KMS-11 (cell line): Measurements from ENCODE around the gene RFX8.

Experiments
- H2AFZ ChIP-seq: fragments of 200-600 bp; sonication (generic); 2 replicates; pipeline ENCODE4 v1.6.1; 2016; ENCODE audit warnings: antibody characterized with exemption, mixed run types, low read depth
- H3K27ac ChIP-seq: fragments of 200-600 bp; sonication (generic); 2 replicates; pipeline ENCODE4 v1.6.1; 2016; ENCODE audit warnings: mild to moderate bottlenecking, mixed run types
- H3K27me3 ChIP-seq: fragments of 200-600 bp; sonication (generic); 2 replicates; pipeline ENCODE4 v1.6.1; 2017; ENCODE audit warnings: mild to moderate bottlenecking, low read depth, mixed run types, moderate library complexity; ENCODE audit not compliant: insufficient read depth
- H3K36me3 ChIP-seq: fragments of 200-600 bp; sonication (generic); 2 replicates; pipeline ENCODE4 v1.6.1; 2017; ENCODE audit warnings: mild to moderate bottlenecking, mixed run types; ENCODE audit not compliant: insufficient read depth
- H3K4me1 ChIP-seq: fragments of 200-600 bp; sonication (generic); 2 replicates; pipeline ENCODE4 v1.6.1; 2016; ENCODE audit warnings: mild to moderate bottlenecking, low read depth, mixed run types; ENCODE audit not compliant: poor library complexity, severe bottlenecking
- H3K4me2 ChIP-seq: fragments of 200-600 bp; sonication (generic); 2 replicates; pipeline ENCODE4 v1.7.0; 2016; ENCODE audit warnings: mild to moderate bottlenecking, mixed run types
- H3K4me3 ChIP-seq: fragments of 200-600 bp; sonication (generic); IDR thresholded peaks from 2 replicates; pipeline ENCODE4 v1.6.1; 2017; ENCODE audit warnings: low read depth, low read length, mixed read lengths; ENCODE audit not compliant: insufficient read depth
- H3K79me2 ChIP-seq: fragments of 200-600 bp; sonication (generic); 2 replicates; pipeline ENCODE4 v1.6.1; 2016; ENCODE audit warnings: low read depth, mixed run types; ENCODE audit not compliant: insufficient read depth
- H3K9ac ChIP-seq: fragments of 200-600 bp; sonication (generic); 2 replicates; pipeline ENCODE4 v1.6.1; 2016; ENCODE audit warnings: mild to moderate bottlenecking, mixed run types
- H4K20me1 ChIP-seq: fragments of 200-600 bp; sonication (generic); 2 replicates; pipeline ENCODE4 v1.6.1; 2016; ENCODE audit warnings: mild to moderate bottlenecking, mixed run types; ENCODE audit not compliant: insufficient read depth
- CTCF ChIP-seq: fragments of 200-600 bp; sonication (generic); conservative IDR thresholded peaks from 2 replicates; pipeline ENCODE4 v1.6.1; 2017; ENCODE audit warnings: low read depth, mild to moderate bottlenecking, antibody characterized with exemption, low read length, moderate library complexity, mixed read lengths

Gene RFX8

GRCh38 chr2:101474731-101475384 is at the start of gene RFX8:
Gene RFX8, minus strand, starts transcription at chr2:101475112. Its CDS starts 8,264 bp downstream, at chr2:101466848.
- Histone ChIP-seq H4K20me1 (no peaks in the 10 kb centered on the region), H3K27ac (no peak within 1 kb of the TSS), H3K4me2 (no peak within 1 kb of the TSS), H3K4me1 (no peaks in the 10 kb centered on the region), H3K9ac (no peak within 1 kb of the TSS), H3K79me2 (no peaks in the 10 kb centered on the region), H3K4me3 (no peak within 1 kb of the TSS), H3K27me3 (no peaks in the 10 kb centered on the region), H2AFZ (no peak within 1 kb of the TSS), H3K36me3 (no peaks in the 10 kb centered on the region)
- no peak for TF ChIP-seq CTCF

GRCh38 chr2:101521487-101521886 is 46.6 kb upstream of the RFX8 start:
- Histone ChIP-seq H3K9ac (no peak overlapping the region), H3K27me3 (no peaks in the 10 kb centered on the region), H4K20me1 (no peaks in the 10 kb centered on the region), H3K4me3 (no peak overlapping the region), H3K4me2 (no peak overlapping the region), H3K27ac (no peak overlapping the region), H3K4me1 (no peaks in the 10 kb centered on the region), H2AFZ (no peak overlapping the region), H3K36me3 (no peaks in the 10 kb centered on the region), H3K79me2 (no peaks in the 10 kb centered on the region)
- TF ChIP-seq CTCF, result no peak

GRCh38 chr2:101520246-101520645 is 45.3 kb upstream of the RFX8 start:
- no peak overlapping the region for H2AFZ ChIP-seq

GRCh38 chr2:101518578-101519492 is 43.9 kb upstream of the RFX8 start:
- Histone ChIP-seq H3K27me3 (no peaks in the 10 kb centered on the region), H3K9ac (no peak overlapping the region), H3K4me1 (no peaks in the 10 kb centered on the region), H3K4me3 (no peak overlapping the region), H3K4me2 (no peak overlapping the region), H3K79me2 (no peaks in the 10 kb centered on the region), H3K36me3 (no peaks in the 10 kb centered on the region), H3K27ac (no peak overlapping the region), H2AFZ (no peak overlapping the region), H4K20me1 (no peaks in the 10 kb centered on the region)
- no peak for TF ChIP-seq CTCF

More at GRCh38 chr2:101520246-101520645, 45.3 kb upstream of the RFX8 start:
- H3K36me3 ChIP-seq, result no peaks in the 10 kb centered on the region
- H3K27me3 ChIP-seq, result no peaks in the 10 kb centered on the region
- no peak overlapping the region for H3K9ac ChIP-seq
- no peaks in the 10 kb centered on the region for H3K4me1 ChIP-seq
- H3K79me2 ChIP-seq, result no peaks in the 10 kb centered on the region
- no peaks in the 10 kb centered on the region for H4K20me1 ChIP-seq
- no peak overlapping the region for H3K27ac ChIP-seq
- H3K4me3 ChIP-seq, result no peak overlapping the region
- no peak for TF ChIP-seq CTCF
- H3K4me2 ChIP-seq, result no peak overlapping the region
